Fibroblast of lung (primary cell): ENCODE data around the gene RNFT2.

Source experiments
- EZH2 ChIP-seq: IDR thresholded peaks from 2 replicates; pipeline ENCODE4 v1.5.1; 2012; ENCODE audit warnings: low read length, control low read depth, mild to moderate bottlenecking; ENCODE audit errors: missing control alignments
- TF ChIP-seq, protein P1 (sequence below), 2 donors: IDR thresholded peaks in 1 of 2; conservative IDR thresholded peaks in 1 of 2; 1 replicate in 1 of 2; 2 replicates in 1 of 2; pipeline ENCODE4 v1.5.1; 2011 to 2012; ENCODE audit warnings: low read length in 2 of 2, control low read depth in 1 of 2, inconsistent platforms in 1 of 2, low read depth in 1 of 2, mild to moderate bottlenecking in 1 of 2

- TF ChIP-seq, protein P1, sequence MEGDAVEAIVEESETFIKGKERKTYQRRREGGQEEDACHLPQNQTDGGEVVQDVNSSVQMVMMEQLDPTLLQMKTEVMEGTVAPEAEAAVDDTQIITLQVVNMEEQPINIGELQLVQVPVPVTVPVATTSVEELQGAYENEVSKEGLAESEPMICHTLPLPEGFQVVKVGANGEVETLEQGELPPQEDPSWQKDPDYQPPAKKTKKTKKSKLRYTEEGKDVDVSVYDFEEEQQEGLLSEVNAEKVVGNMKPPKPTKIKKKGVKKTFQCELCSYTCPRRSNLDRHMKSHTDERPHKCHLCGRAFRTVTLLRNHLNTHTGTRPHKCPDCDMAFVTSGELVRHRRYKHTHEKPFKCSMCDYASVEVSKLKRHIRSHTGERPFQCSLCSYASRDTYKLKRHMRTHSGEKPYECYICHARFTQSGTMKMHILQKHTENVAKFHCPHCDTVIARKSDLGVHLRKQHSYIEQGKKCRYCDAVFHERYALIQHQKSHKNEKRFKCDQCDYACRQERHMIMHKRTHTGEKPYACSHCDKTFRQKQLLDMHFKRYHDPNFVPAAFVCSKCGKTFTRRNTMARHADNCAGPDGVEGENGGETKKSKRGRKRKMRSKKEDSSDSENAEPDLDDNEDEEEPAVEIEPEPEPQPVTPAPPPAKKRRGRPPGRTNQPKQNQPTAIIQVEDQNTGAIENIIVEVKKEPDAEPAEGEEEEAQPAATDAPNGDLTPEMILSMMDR (conservative IDR thresholded peaks at IDR 0.05 in 1 of 2, IDR thresholded peaks at IDR 0.05 in 1 of 2; ENCODE audit: low read depth in 1 of 2, low read length in 2 of 2) = no peak
- no peak for TF ChIP-seq EZH2
Observed at GRCh38 chr12:116832353-116832752, 94.2 kb downstream of the RNFT2 start.
